ENCODE results near the gene PLEKHG3. TPM values are rescaled to one million over a fixed set of nuclear protein-coding genes. Genes with fewer than 3 reads are reported as not detected.

Gene PLEKHG3
- total RNA-seq, 1 experiment from 2014 or later = 75.3 TPM

DNA sequence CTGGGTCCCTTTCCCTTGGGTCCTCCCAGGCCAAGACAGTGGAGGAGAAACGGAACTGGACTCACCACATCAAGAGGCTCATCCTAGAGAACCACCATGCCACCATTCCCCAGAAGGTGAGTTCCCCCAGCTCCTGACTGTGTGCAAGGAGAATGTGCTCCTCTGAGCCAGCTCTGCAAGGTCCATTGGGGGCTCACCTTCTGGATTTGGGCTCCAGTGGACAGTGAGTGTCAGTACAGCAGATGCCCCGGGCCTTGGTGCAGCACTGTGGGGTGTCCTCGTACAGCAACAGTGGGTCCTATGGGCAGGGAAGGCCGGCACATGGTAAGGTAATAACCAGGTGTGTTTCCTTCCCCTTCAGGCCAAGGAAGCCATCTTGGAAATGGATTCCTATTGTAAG lies 27.8 kb downstream of the PLEKHG3 start:
- no peak overlapping the region for H3K4me3 Mint-ChIP-seq
- H3K4me1 Mint-ChIP-seq = peaks cover 19% of the 10 kb centered on the region
- ChIA-PET POLR2A (interaction anchor here (1.0 kb wide), 1 partner anchor 24 kb away, joined by 3 read pairs; no protein-coding TSS in a partner anchor), CTCF (no interaction called here)
- H3K27ac Mint-ChIP-seq = no peak overlapping the region
- no peaks in the 10 kb centered on the region for H3K27me3 Mint-ChIP-seq (ENCODE audit: low read depth)
- no peak for TF ChIP-seq RELA (CRISPR knock-in tag; IDR thresholded peaks at IDR 0.05; ENCODE audit: borderline replicate concordance)
- no peak for TF ChIP-seq ZBTB21 (CRISPR knock-in tag; IDR thresholded peaks at IDR 0.05; ENCODE audit: borderline replicate concordance)
- TF ChIP-seq NFATC4 (CRISPR knock-in tag; IDR thresholded peaks at IDR 0.05) = no peak
- TF ChIP-seq ZNF219 (CRISPR knock-in tag; IDR thresholded peaks at IDR 0.05; ENCODE audit: borderline replicate concordance) = no peak
- TF ChIP-seq, protein P1, sequence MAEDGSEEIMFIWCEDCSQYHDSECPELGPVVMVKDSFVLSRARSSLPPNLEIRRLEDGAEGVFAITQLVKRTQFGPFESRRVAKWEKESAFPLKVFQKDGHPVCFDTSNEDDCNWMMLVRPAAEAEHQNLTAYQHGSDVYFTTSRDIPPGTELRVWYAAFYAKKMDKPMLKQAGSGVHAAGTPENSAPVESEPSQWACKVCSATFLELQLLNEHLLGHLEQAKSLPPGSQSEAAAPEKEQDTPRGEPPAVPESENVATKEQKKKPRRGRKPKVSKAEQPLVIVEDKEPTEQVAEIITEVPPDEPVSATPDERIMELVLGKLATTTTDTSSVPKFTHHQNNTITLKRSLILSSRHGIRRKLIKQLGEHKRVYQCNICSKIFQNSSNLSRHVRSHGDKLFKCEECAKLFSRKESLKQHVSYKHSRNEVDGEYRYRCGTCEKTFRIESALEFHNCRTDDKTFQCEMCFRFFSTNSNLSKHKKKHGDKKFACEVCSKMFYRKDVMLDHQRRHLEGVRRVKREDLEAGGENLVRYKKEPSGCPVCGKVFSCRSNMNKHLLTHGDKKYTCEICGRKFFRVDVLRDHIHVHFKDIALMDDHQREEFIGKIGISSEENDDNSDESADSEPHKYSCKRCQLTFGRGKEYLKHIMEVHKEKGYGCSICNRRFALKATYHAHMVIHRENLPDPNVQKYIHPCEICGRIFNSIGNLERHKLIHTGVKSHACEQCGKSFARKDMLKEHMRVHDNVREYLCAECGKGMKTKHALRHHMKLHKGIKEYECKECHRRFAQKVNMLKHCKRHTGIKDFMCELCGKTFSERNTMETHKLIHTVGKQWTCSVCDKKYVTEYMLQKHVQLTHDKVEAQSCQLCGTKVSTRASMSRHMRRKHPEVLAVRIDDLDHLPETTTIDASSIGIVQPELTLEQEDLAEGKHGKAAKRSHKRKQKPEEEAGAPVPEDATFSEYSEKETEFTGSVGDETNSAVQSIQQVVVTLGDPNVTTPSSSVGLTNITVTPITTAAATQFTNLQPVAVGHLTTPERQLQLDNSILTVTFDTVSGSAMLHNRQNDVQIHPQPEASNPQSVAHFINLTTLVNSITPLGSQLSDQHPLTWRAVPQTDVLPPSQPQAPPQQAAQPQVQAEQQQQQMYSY (CRISPR knock-in tag; IDR thresholded peaks at IDR 0.05) = no peak
- TF ChIP-seq, protein P2, sequence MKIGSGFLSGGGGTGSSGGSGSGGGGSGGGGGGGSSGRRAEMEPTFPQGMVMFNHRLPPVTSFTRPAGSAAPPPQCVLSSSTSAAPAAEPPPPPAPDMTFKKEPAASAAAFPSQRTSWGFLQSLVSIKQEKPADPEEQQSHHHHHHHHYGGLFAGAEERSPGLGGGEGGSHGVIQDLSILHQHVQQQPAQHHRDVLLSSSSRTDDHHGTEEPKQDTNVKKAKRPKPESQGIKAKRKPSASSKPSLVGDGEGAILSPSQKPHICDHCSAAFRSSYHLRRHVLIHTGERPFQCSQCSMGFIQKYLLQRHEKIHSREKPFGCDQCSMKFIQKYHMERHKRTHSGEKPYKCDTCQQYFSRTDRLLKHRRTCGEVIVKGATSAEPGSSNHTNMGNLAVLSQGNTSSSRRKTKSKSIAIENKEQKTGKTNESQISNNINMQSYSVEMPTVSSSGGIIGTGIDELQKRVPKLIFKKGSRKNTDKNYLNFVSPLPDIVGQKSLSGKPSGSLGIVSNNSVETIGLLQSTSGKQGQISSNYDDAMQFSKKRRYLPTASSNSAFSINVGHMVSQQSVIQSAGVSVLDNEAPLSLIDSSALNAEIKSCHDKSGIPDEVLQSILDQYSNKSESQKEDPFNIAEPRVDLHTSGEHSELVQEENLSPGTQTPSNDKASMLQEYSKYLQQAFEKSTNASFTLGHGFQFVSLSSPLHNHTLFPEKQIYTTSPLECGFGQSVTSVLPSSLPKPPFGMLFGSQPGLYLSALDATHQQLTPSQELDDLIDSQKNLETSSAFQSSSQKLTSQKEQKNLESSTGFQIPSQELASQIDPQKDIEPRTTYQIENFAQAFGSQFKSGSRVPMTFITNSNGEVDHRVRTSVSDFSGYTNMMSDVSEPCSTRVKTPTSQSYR (CRISPR knock-in tag; IDR thresholded peaks at IDR 0.05) = no peak
- H3K36me3 Mint-ChIP-seq = peaks cover 53% of the 10 kb centered on the region
- DNase-seq (ENCODE audit: low spot score) = peak; percentile 8
- H3K9me3 Mint-ChIP-seq = no peaks in the 10 kb centered on the region
- no peak for ATAC-seq

- no peak for ATAC-seq
- ChIA-PET POLR2A (interaction anchor here (0.5 kb wide), 1 partner anchor 15 kb away, joined by 3 read pairs; no protein-coding TSS in a partner anchor), CTCF (no interaction called here)
- H3K27ac Mint-ChIP-seq = no peak overlapping the region
- no peak overlapping the region for H3K4me3 Mint-ChIP-seq
- no peaks in the 10 kb centered on the region for H3K27me3 Mint-ChIP-seq (ENCODE audit: low read depth)
- TF ChIP-seq GABPB1 (CRISPR knock-in tag; IDR thresholded peaks at IDR 0.05) = no peak
- TF ChIP-seq RORB (CRISPR knock-in tag; IDR thresholded peaks at IDR 0.05) = no peak
- TF ChIP-seq HMGA2 (CRISPR knock-in tag; IDR thresholded peaks at IDR 0.05) = no peak
- TF ChIP-seq MXD4 (CRISPR knock-in tag; IDR thresholded peaks at IDR 0.05; ENCODE audit: borderline replicate concordance) = no peak
- no peak for TF ChIP-seq ZNF232 (CRISPR knock-in tag; IDR thresholded peaks at IDR 0.05)
- TF ChIP-seq CREB1 (CRISPR knock-in tag; IDR thresholded peaks at IDR 0.05) = no peak
- DNase-seq (ENCODE audit: low spot score) = no peak
- H3K4me1 Mint-ChIP-seq = peaks cover 19% of the 10 kb centered on the region
- H3K36me3 Mint-ChIP-seq = peaks cover 53% of the 10 kb centered on the region
- H3K9me3 Mint-ChIP-seq = no peaks in the 10 kb centered on the region
Measured at GRCh38 chr14:64732536-64733120, 28.4 kb downstream of the PLEKHG3 start.

DNA sequence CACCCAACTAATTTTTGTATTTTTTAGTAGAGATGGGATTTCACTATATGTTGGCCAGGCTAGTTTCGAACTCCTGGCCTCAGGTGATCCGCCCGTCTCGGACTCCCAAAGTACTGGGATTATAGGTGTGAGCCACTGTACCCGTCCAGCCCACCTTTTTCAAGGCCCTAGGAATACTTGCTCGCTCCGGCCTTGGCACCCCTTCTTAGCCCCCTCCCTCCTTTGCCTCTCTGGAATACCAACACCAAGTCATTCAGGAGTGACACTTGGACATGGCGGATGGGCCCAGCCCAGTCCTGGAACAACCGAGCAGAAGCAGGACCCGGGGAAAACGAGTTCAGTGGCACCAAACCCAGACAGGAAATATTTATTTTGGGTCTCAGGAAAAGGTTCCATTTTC lies 29.1 kb downstream of the PLEKHG3 start:
- ATAC-seq (no peak), DNase-seq (ENCODE audit: low spot score) (no peak)
- Mint-ChIP-seq H3K4me1 (peaks cover 19% of the 10 kb centered on the region), H3K27ac (no peak overlapping the region), H3K27me3 (ENCODE audit: low read depth) (no peaks in the 10 kb centered on the region), H3K9me3 (no peaks in the 10 kb centered on the region), H3K36me3 (peaks cover 51% of the 10 kb centered on the region), H3K4me3 (no peak overlapping the region)
- ChIA-PET POLR2A (no interaction called here), CTCF (no interaction called here)
- no peak for TF ChIP-seq TEAD4 (CRISPR knock-in tag; IDR thresholded peaks at IDR 0.05)
- TF ChIP-seq ETV6 (CRISPR knock-in tag; IDR thresholded peaks at IDR 0.05) = no peak
- TF ChIP-seq, protein P3, sequence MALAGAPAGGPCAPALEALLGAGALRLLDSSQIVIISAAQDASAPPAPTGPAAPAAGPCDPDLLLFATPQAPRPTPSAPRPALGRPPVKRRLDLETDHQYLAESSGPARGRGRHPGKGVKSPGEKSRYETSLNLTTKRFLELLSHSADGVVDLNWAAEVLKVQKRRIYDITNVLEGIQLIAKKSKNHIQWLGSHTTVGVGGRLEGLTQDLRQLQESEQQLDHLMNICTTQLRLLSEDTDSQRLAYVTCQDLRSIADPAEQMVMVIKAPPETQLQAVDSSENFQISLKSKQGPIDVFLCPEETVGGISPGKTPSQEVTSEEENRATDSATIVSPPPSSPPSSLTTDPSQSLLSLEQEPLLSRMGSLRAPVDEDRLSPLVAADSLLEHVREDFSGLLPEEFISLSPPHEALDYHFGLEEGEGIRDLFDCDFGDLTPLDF (CRISPR knock-in tag; IDR thresholded peaks at IDR 0.05) = no peak
- TF ChIP-seq CTCF (IDR thresholded peaks at IDR 0.05) = no peak
- TF ChIP-seq AFF4 (CRISPR knock-in tag; IDR thresholded peaks at IDR 0.05; ENCODE audit: borderline replicate concordance) = no peak
- no peak for TF ChIP-seq GTF2I (CRISPR knock-in tag; conservative IDR thresholded peaks at IDR 0.05)
- TF ChIP-seq GABPB1 (CRISPR knock-in tag; IDR thresholded peaks at IDR 0.05) = no peak
- TF ChIP-seq FOXJ3 (CRISPR knock-in tag; IDR thresholded peaks at IDR 0.05; ENCODE audit: borderline replicate concordance) = no peak
- TF ChIP-seq SOX15 (CRISPR knock-in tag; IDR thresholded peaks at IDR 0.05) = no peak

All from WTC11 (cell line).